A673 (cell line): ENCODE results near the gene KIRREL3.

Experiments used
- CTCF ChIP-seq: fragments of 300-800, 200-600 bp; sonication (generic); conservative IDR thresholded peaks from 2 replicates; pipeline ENCODE4 v1.5.1; 2017; ENCODE audit warnings: low read depth, mild to moderate bottlenecking, antibody characterized with exemption, low read length, moderate library complexity, mixed read lengths
- EZH2 ChIP-seq: fragments of 200-600 bp; sonication (generic); IDR thresholded peaks from 2 replicates; pipeline ENCODE4 v1.6.1; 2017; ENCODE audit warnings: borderline replicate concordance, low read depth, mild to moderate bottlenecking, mixed read lengths, antibody characterized with exemption, low read length; ENCODE audit not compliant: poor library complexity, severe bottlenecking

GRCh38 chr11:126743628-126744027 lies 256.9 kb downstream of the KIRREL3 start:
- no peak for TF ChIP-seq CTCF
- TF ChIP-seq EZH2, result no peak
